ENCODE results near the gene RACK1.

GRCh38 chr5:181241393-181241975 is 2.2 kb downstream of the RACK1 start:
- no peak for TF ChIP-seq POLR2AphosphoS5 (IDR thresholded peaks at IDR 0.05)
- TF ChIP-seq, protein P1, sequence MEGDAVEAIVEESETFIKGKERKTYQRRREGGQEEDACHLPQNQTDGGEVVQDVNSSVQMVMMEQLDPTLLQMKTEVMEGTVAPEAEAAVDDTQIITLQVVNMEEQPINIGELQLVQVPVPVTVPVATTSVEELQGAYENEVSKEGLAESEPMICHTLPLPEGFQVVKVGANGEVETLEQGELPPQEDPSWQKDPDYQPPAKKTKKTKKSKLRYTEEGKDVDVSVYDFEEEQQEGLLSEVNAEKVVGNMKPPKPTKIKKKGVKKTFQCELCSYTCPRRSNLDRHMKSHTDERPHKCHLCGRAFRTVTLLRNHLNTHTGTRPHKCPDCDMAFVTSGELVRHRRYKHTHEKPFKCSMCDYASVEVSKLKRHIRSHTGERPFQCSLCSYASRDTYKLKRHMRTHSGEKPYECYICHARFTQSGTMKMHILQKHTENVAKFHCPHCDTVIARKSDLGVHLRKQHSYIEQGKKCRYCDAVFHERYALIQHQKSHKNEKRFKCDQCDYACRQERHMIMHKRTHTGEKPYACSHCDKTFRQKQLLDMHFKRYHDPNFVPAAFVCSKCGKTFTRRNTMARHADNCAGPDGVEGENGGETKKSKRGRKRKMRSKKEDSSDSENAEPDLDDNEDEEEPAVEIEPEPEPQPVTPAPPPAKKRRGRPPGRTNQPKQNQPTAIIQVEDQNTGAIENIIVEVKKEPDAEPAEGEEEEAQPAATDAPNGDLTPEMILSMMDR (IDR thresholded peaks at IDR 0.05), result no peak
- TF ChIP-seq POLR2A (IDR thresholded peaks at IDR 0.05), result no peak
